ENCODE data around the gene WWOX.

WWOX gene

DNA sequence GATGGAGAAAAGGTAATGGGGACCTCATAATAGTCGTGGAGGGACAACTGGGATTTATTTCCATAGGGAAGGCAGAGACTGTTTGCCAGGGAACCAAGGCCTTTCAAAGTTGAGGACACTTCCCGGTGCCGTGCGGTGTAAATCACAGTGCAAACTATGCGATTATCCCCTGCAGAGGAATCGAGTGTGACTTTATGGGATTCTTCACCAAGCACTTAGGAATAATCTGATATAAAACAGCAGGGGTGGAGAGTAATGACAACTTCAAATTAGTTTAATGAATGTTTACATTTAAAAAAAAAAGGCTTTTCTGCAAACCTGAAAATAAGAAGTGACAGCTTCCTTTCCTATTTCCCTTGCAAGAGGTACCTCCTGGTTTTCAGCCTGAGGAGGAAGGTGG is 962.9 kb downstream of the WWOX start:
- no peak for DNase-seq

DNA sequence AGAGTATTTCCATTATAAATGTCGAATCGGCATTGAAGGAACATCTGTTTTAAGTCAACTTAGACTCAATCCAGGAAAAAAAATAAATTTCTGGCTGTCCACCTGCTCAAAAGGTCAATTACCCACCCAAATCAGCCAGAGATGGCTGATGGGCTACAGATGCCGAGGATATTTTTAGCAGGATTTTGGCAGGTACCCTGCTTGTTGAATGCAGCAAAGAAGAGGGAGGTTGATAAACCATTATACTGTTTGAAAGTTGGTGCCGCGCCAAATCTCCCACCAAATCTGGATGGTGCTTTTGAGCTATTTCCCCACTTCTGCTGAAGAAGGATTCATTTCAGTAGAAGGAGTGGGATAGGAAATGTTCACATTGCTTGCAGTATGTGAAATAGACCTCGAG is 963.4 kb downstream of the WWOX start:
- no peak for DNase-seq

GRCh38 chr16:79064256-79064972 is 965.0 kb downstream of the WWOX start:
- DNase-seq = no peak

DNA sequence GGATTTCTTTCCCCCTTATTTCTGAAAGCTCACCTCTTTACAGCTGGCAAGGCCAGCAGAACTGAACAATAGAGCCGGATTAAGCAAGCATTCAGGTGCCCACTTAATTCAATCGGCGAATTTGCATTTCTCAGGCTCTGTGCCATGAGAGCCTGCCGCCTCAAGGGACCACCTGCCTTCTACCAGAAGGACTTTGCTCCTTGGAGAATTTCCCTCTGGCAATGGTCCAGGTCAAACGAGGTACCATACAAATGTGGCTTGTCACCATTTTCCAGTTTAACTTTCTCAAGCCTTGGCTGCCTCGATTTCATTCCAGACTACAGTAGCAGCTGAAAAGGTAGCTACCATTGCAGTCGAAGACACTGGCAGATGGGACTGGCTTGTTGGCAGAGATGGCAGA is 967.1 kb downstream of the WWOX start:
- DNase-seq = no peak

DNA sequence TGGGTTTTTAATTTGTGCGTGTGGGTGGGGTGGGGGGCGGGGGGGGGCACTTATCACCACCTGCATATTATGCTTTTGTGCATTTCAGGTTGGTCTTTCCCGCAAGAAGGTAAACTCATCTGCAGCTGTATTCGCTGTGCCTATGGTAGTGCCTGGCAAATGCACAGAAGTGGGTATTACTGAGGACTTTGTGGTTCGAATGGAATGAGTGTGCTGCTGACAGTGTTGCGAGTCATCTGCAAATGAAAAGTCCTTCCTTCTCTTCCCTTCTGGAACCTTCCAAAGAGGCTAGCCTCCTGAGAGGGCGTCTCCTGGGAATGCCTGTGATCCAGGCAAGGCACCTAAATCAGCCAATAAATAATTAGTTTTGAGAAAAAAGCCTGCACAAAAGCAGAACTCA is 968.1 kb downstream of the WWOX start:
- no peak for DNase-seq

DNA sequence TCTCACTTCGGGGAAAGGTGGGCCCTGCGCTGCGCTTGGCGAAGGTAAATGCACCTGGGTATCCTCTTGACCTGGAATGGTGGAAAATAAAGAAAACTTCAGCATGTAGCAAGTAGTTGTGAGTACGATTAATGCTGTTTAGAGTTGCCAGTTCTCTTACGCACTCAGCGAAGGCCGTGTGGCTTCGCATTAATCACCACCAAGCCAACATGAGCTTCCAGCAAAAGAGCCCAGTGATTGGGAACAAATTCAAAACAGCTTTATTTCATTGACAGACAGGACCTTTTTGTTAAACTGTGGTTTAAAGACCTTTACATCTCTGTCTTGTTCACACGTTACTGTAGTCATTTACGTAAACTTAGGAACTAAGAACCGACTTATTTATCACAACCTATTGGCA is 969.7 kb downstream of the WWOX start:
- no peak for DNase-seq

DNA sequence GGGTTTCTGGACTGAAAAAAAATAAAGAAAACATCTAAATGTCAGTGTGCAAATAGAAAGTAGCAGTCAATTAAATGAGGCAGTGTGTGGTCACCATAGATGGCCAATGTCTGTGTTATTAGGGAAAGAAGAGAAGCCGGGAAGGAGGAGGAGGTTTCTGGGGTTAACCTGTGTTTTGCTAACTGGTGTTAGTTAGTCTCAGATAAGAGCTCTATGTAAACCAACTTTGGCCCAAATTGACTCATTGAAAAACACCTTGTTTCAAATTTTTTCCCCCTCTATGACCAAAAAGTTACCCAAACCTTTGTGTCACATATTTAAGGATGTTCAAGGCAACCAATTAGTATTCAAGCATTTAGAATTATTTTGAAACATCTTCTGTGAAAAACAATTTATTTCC is 970.2 kb downstream of the WWOX start:
- DNase-seq = no peak

DNA sequence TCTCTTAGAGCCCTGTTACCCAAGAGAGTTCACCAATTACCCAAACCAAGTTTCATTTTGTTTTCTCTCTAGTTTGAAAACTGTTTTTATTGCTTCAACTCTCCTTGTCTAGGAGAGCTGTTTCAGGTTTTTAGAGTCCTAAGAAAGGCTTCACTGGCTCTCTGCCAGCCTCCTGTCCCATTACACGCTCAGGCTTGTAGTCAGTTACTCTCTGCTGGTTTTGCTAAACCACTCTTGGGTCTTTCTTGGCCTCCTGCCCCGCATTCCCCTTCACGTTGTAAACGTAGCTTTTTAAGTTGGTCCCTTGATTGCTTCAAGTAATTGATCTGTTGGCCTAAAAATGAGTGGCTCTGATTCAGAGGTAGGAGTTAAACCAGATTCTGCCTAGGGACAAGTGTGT is 972.0 kb downstream of the WWOX start:
- no peak for DNase-seq

- DNase-seq = no peak
These were observed 973.1 kb downstream of the WWOX start for GRCh38 chr16:79072517-79072916.

DNA sequence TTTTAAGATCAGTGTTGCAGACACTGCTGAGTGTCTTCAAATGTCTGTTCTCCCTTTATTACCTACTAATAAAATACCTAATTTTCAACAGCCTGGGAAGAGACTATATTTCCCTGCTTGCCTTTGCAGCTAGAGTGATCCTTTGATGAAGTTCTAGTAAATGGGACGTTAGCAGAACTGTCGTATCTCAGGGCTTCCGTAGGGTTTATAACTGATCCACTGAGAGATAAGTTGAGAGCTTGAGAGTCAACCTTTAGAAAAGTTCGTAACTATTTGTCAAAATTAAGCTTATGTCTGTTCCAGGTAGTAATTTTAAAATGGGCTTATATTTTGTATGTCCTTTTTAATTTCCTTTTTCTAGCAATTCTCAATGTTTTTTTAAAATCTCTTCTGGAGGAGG is 974.1 kb downstream of the WWOX start:
- no peak for DNase-seq

DNA sequence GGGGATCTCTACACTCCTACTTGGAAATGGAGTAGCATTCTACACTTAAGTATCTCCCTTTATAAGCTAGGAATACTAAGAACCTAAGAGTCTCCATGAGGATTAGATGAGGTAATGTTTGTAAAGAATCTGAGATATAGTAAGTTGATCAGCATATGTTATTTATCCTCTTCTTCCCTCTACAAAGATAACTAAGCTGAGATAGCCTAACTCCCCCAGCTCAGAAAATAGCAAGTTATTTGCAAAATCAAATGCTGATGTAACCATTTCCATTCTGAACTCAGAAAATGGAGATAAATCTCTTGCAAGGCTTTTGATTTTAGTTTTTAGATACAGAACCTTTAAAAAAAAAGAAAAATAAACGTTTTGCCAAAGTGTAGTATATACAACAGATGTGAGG is 975.1 kb downstream of the WWOX start:
- no peak for DNase-seq

DNA sequence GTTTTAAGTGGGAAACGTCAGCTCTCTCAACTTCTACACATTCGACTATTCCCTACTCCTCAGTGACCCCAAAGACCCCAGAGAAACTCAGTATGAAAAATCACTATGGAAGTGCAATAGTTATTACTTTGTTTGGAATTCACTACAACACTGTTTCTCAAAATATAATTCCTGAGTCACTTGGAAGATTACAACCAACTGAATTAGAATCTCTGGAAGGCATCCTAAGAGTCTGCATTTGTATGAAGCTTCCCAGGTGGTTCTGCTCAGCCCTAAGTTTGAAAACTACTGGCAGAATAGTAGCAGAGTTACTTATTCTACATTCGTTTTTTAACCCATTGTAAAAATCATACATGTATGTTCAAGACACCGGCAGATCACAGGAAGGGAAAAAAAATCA is 975.5 kb downstream of the WWOX start:
- DNase-seq = no peak

DNA sequence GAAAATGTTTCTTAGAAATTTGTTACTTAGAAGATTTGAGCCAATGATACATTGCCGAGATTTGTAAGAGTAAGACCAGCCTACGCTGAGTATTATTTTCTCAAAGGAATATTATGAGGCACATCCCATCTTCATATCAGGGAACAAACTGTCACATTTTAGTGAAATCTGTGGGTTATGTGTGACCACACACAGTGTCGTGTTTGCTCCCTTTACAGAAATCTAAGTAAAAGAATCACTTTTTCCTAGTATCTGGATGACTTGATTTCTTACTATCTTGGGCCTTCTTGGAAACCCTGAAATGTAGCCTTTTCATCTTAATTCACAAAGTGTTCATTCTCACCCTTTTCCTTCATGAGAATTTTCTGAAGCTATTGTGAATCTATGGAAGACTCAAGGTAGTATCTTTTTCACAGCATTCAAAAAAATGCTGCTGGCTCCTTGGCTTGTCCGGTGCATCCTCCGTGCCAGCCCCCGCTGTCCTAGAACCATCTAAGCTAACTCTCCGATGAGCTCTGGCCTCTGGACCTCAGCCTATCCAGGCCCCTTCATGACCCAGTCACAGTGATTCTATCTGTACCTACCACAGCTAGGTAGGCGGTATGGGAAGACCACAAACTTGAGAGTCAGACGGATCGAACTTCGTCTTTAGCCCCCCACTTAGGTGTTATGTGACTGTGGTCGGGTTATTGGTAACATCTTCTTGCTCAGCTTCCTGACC is 976.8 kb downstream of the WWOX start:
- no peak for DNase-seq

- DNase-seq = no peak
These were observed 977.9 kb downstream of the WWOX start for GRCh38 chr16:79077346-79077745.

GRCh38 chr16:79079656-79080420 is 980.4 kb downstream of the WWOX start:
- no peak for DNase-seq

DNA sequence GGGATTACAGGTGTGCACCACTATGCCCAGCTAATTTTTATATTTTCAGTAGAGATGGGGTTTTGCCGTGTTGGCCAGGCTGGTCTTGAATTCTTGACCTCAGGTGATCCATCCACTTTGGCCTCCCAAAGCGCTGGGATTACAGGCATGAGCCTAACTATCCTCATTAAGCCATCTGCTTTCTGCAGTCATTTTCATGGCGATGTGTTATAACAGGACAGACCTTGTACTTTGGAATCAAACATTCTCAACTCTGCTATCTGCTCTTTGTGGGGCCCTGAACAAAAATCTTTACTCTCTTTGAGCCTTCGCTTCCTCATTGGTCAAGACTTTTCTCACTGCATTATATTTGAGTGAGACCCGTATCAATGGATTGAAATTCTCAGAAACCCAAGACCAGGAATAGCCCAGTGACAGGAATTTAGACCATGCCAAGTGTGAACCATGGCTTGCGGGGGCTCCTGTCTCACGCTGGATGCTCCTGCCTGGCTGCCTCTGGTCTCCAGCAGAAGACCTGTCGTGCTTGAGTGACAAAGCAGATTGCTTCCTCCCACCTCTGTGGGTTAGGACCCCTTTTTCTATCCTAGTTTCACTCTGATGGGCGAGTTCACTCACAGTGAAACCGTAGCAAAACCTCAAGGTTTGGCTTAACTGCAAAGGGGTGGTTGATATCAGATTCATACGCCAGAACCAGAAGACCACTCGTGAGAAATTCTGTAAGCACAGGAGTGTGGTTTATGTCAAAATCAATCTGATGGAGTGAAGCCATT is 982.0 kb downstream of the WWOX start:
- DNase-seq = no peak

- no peak for DNase-seq
These were observed 983.5 kb downstream of the WWOX start for GRCh38 chr16:79082970-79083369.

GRCh38 chr16:79083508-79084299 is 984.2 kb downstream of the WWOX start:
- DNase-seq = no peak

DNA sequence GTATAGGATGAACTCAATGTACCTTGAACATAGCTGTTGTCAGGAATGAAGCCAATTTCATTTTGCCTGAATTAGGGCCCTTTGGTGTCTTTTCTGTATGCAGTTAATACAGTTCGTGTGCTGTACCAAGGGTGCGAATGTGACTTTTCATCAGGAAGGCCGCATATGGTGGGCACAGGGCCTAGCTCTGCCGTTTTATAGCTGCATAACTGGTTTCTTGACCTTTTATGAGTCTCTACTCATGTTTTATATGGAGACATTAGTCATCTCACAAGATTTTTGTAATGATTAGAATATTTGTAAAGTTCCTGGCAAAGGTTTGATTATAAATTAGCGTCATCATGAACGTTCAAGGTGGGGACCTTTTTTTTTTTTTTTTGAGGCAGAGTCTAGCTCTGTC is 989.5 kb downstream of the WWOX start:
- no peak for DNase-seq

DNA sequence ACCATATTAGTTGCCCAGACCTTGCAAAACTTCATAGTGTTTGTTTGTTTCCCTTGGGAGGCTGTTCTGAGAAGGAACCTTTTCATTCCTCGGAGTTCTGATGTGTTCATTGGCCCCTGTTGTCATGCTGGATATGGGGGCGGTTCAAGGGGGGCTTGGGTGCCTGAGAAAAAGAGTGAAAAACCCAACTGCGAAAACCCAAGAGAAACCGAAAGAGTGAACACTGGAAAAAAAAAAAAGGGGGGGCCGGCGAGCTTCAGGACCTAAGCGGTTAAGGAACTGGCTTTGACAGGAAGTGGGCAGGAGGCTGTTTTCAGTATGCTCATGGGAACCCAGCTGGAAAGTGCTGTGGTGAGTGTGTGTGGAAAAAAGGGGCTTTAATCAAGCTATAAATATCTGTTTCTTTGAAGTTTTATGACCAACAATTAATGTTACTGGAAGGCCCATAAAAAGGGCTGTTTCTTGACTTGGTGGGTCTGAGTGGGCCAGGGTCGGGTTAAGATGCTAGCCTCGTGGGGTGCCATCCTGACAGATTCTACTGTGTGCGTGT is 990.4 kb downstream of the WWOX start:
- DNase-seq = no peak

DNA sequence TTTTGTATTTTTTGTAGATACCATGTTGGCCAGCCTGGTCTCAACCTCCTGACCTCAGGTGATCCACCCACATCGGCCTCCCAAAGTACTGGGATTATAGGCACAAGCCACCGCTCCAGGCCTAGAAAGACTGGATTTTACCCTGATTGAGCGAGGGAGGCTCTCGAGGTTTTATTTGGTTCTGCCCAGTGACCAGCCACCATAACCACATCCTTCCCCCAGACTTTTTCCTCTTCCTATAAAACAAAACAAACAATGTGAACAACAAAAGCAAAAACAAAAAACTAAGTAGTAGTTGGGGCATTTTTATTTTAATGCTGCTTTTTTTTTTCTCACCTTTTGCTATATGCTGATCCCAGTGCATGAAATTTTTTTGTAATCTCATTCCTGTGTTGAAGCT is 991.5 kb downstream of the WWOX start:
- DNase-seq = no peak

GRCh38 chr16:79092846-79093245 is 993.4 kb downstream of the WWOX start:
- DNase-seq = no peak
